Measurements from ENCODE around the gene BANP. TPM values are rescaled to one million over a fixed set of nuclear protein-coding genes. Genes with fewer than 3 reads are reported as not detected.

Gene BANP
- total and polyA plus RNA-seq, 2 donors (not counting 1 experiment from before 2014, with no cell fraction given), result 9.3 to 31.0 TPM

DNA sequence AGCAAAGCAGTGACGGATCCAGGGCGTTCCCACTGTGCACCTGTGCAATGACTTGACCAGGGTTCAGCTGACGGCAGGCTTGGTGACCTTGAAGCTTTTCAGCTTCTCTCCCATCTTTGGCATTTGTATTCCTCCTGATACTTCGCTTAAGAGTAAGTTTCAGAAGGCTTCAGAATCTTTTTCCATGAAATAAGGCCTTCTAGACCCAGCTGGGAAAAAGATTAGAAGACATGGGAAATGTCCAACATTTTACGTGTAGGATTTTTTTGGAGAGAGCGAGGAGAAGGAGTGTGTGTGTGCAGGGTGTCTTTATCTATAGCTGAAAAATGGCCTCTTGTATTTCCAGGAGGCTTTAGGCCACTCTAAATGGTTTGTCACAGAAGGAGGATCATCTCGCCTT lies 104.1 kb downstream of the BANP start:
- Histone ChIP-seq H3K27me3 (ENCODE audit: control insufficient read depth, insufficient read depth, low read length) (no peaks in the 10 kb centered on the region), H3K9me3 (ENCODE audit: control insufficient read depth, insufficient read depth, low read depth, low read length) (no peaks in the 10 kb centered on the region), H3K27ac (ENCODE audit: insufficient read depth, low read length) (no peak overlapping the region), H3K4me2 (ENCODE audit: extremely low read depth, insufficient read depth, low read length) (no peak overlapping the region), H2AFZ (ENCODE audit: low read length) (no peak overlapping the region), H4K20me1 (ENCODE audit: control insufficient read depth, extremely low read depth, insufficient read depth, low read length) (no peaks in the 10 kb centered on the region), H3K79me2 (ENCODE audit: control insufficient read depth, insufficient read depth, low read length) (no peaks in the 10 kb centered on the region), H3K36me3 (ENCODE audit: control insufficient read depth, insufficient read depth, low read length) (peaks cover 3% of the 10 kb centered on the region), H3K9ac (ENCODE audit: insufficient read depth, low read length) (no peak overlapping the region), H3K4me1 (ENCODE audit: control insufficient read depth, extremely low read depth, insufficient read depth, low read length) (no peaks in the 10 kb centered on the region), H3K4me3 (replicated peaks in 1 of 4; ENCODE audit: control extremely low read depth in 1 of 4, insufficient read depth in 1 of 4, low read depth in 3 of 4, low read length in 4 of 4) (no peak overlapping the region)
- no peak for TF ChIP-seq CTCF (conservative IDR thresholded peaks at IDR 0.05 in 1 of 2, IDR thresholded peaks at IDR 0.05 in 1 of 2; ENCODE audit: low read depth in 1 of 2, low read length in 2 of 2)
- no peak for TF ChIP-seq EZH2 (IDR thresholded peaks at IDR 0.05; ENCODE audit: low read length, missing control alignments)
- no peak for DNase-seq (ENCODE audit: low read depth in 2 of 2)

DNA sequence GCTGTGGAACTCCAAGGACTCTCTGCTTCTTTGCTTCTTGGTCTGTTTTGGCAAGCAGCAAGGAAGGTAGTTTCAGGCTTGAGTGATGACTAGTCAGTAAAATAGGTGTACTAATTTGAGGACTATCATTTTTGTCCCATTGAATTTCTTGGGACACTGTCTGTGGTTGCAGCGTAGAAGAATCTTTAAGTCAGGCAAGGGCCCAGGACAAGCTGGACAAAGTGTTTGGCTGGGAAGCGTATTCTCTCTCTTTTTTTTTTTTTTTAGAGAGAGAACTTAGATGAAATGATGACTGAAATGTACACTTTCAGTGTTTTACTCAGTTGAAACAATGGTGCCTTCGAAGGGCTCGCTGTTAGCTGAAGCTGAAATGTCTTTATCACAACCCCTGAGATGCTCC lies 105.0 kb downstream of the BANP start:
- Histone ChIP-seq H3K27ac (ENCODE audit: insufficient read depth, low read length) (no peak overlapping the region), H4K20me1 (ENCODE audit: control insufficient read depth, extremely low read depth, insufficient read depth, low read length) (no peaks in the 10 kb centered on the region), H3K27me3 (ENCODE audit: control insufficient read depth, insufficient read depth, low read length) (no peaks in the 10 kb centered on the region), H3K4me2 (ENCODE audit: extremely low read depth, insufficient read depth, low read length) (no peak overlapping the region), H3K9ac (ENCODE audit: insufficient read depth, low read length) (no peak overlapping the region), H3K36me3 (ENCODE audit: control insufficient read depth, insufficient read depth, low read length) (peaks cover 3% of the 10 kb centered on the region), H2AFZ (ENCODE audit: low read length) (no peak overlapping the region), H3K9me3 (ENCODE audit: control insufficient read depth, insufficient read depth, low read depth, low read length) (no peaks in the 10 kb centered on the region), H3K79me2 (ENCODE audit: control insufficient read depth, insufficient read depth, low read length) (no peaks in the 10 kb centered on the region), H3K4me3 (replicated peaks in 1 of 4; ENCODE audit: control extremely low read depth in 1 of 4, insufficient read depth in 1 of 4, low read depth in 3 of 4, low read length in 4 of 4) (no peak overlapping the region), H3K4me1 (ENCODE audit: control insufficient read depth, extremely low read depth, insufficient read depth, low read length) (no peaks in the 10 kb centered on the region)
- DNase-seq (ENCODE audit: low read depth in 2 of 2), result no peak
- TF ChIP-seq EZH2 (IDR thresholded peaks at IDR 0.05; ENCODE audit: low read length, missing control alignments), result no peak
- TF ChIP-seq CTCF (conservative IDR thresholded peaks at IDR 0.05 in 1 of 2, IDR thresholded peaks at IDR 0.05 in 1 of 2; ENCODE audit: low read depth in 1 of 2, low read length in 2 of 2), result no peak

- no peak for DNase-seq (ENCODE audit: low read depth in 2 of 2)
- no peak for TF ChIP-seq CTCF (conservative IDR thresholded peaks at IDR 0.05 in 1 of 2, IDR thresholded peaks at IDR 0.05 in 1 of 2; ENCODE audit: low read depth in 1 of 2, low read length in 2 of 2)
- TF ChIP-seq EZH2 (IDR thresholded peaks at IDR 0.05; ENCODE audit: low read length, missing control alignments), result no peak
- Histone ChIP-seq H3K9me3 (ENCODE audit: control insufficient read depth, insufficient read depth, low read depth, low read length) (no peaks in the 10 kb centered on the region), H3K27ac (ENCODE audit: insufficient read depth, low read length) (no peak overlapping the region), H3K79me2 (ENCODE audit: control insufficient read depth, insufficient read depth, low read length) (no peaks in the 10 kb centered on the region), H2AFZ (ENCODE audit: low read length) (no peak overlapping the region), H3K36me3 (ENCODE audit: control insufficient read depth, insufficient read depth, low read length) (peaks cover 3% of the 10 kb centered on the region), H4K20me1 (ENCODE audit: control insufficient read depth, extremely low read depth, insufficient read depth, low read length) (no peaks in the 10 kb centered on the region), H3K4me3 (replicated peaks in 1 of 4; ENCODE audit: control extremely low read depth in 1 of 4, insufficient read depth in 1 of 4, low read depth in 3 of 4, low read length in 4 of 4) (no peak overlapping the region), H3K4me1 (ENCODE audit: control insufficient read depth, extremely low read depth, insufficient read depth, low read length) (peaks cover 7% of the 10 kb centered on the region), H3K9ac (ENCODE audit: insufficient read depth, low read length) (no peak overlapping the region), H3K4me2 (ENCODE audit: extremely low read depth, insufficient read depth, low read length) (no peak overlapping the region), H3K27me3 (ENCODE audit: control insufficient read depth, insufficient read depth, low read length) (no peaks in the 10 kb centered on the region)
Observed at GRCh38 chr16:88057656-88058055, 106.4 kb downstream of the BANP start.

Data from fibroblast of lung (primary cell).